ENCODE results near the gene MAP1LC3C.
"Not testable (repeated sequence)": the region's sequence is repeated elsewhere in the genome, so short reads cannot be mapped to it uniquely, and the experiment has no call there.

The MAP1LC3C gene

GRCh38 chr1:241990040-241990439 lies 8.9 kb downstream of the MAP1LC3C start:
- no peak for DNase-seq

- not testable (repeated sequence) for DNase-seq
Measured at GRCh38 chr1:241988389-241988930, 10.4 kb downstream of the MAP1LC3C start.

GRCh38 chr1:241985787-241986186 lies 13.1 kb downstream of the MAP1LC3C start:
- DNase-seq: peak in 1 of 2 experiments; percentile 42

DNA sequence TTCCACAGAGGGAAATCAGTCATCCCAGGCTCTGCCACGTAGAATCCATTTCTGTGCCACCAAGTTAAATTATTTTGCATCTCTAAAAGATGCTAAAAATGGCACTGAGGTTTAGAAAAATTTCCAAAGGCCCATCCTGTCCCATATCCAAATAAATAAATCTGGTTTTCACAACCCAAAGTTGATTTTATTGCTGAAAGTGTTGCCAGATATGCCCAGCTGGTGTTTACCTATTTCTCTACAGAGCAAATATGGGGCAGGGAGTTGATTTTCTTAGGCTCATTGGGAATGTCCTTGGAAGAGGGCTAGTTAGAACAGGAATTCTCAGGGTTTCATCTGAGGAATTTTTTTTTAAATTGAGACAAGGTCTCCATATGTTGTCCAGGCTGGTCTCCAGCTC lies 19.0 kb downstream of the MAP1LC3C start:
- no peak for DNase-seq

DNA sequence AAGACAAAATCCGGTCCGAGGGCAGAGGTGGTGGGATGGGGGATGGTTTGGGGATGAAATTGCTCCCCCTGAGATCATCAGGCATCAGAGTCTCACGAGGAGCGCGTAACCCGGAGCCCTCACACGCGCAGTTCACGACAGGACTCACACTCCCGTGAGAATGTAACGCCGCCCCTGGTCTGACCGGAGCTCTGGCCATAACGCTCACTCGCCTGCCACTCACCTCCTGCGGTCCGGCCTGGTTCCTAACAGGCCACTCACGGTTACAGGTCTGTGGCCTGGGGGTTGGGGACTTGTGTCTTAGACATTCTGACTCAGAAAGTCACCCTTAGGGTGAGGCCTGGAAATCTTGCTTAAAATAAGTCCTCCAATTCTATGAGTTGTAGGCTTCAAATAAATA lies 19.8 kb downstream of the MAP1LC3C start:
- no peak for DNase-seq

GRCh38 chr1:241976229-241976628 lies 22.7 kb downstream of the MAP1LC3C start:
- DNase-seq: peak in 1 of 2 experiments; percentile 28

DNA sequence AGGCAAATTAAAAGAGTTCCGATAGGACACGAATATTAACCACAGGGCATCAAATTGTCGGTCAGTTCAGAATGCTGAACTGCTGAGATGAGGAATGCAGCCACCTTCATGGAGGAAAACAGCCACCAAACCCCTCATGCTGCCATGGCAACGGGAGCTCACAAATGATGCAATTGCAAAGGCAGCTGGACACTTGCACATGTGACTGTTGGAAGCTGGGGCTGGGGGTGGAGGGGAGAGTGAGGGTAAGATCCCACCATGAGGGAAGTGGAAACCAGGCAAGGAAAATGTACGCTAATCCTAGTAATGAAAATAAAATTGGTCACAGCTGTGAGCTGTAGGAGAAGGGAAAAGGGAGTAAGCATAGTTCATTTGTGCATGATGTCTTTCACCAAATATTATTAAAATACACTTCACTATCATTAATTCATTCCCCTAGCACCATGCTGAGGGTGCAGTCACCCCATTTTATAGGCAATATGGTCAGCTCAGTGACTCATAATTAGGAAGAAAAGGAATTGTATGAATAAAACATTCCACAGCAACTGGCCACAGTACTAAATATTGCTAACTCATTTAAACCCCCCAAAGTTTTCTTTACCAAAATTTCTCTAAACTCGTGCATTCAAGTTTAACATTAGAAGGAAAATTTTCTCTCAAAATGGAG lies 26.1 kb downstream of the MAP1LC3C start:
- DNase-seq: no peak

DNA sequence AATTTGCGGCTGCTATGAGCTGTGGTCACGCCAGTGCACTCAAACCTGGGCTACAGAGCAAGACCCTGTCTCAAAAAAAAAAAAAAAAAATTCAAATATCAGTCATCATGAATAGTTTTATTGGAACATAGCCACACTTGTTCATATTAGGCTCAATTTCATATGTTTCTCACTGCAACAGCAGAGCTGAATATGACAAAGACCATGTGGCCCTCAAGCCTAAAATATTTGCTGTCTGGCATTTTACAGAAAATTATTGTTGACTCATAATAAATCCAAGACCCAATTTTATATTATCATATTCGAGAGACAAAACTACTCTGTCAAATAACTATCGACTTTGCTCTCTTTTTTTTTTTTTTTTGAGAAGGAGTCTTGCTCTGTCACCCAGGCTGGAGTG lies 30.3 kb downstream of the MAP1LC3C start:
- no peak for DNase-seq

- DNase-seq: no peak
Measured at GRCh38 chr1:241964550-241965282, 34.2 kb downstream of the MAP1LC3C start.

- no peak for DNase-seq
Measured at GRCh38 chr1:241963722-241964121, 35.2 kb downstream of the MAP1LC3C start.

DNA sequence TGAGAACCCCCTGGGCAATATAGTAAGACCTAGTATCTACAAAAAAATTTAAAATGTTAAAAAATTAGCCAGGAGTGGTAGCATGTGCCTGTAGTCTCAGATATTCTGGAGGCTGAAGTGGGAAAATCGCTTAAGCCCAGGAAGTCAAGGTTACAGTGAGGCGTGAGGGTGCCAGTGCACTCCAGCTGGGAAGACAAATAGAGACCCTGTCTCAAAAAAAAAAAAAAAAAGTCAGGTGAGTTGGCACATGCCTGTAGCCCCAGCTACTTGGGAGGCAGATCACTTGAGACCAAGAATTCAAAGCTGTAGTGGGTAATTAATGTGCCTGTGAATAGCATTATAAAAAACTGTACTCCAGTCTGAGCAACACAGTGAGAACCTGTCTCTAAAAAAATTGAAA lies 36.7 kb downstream of the MAP1LC3C start:
- DNase-seq: no peak

DNA sequence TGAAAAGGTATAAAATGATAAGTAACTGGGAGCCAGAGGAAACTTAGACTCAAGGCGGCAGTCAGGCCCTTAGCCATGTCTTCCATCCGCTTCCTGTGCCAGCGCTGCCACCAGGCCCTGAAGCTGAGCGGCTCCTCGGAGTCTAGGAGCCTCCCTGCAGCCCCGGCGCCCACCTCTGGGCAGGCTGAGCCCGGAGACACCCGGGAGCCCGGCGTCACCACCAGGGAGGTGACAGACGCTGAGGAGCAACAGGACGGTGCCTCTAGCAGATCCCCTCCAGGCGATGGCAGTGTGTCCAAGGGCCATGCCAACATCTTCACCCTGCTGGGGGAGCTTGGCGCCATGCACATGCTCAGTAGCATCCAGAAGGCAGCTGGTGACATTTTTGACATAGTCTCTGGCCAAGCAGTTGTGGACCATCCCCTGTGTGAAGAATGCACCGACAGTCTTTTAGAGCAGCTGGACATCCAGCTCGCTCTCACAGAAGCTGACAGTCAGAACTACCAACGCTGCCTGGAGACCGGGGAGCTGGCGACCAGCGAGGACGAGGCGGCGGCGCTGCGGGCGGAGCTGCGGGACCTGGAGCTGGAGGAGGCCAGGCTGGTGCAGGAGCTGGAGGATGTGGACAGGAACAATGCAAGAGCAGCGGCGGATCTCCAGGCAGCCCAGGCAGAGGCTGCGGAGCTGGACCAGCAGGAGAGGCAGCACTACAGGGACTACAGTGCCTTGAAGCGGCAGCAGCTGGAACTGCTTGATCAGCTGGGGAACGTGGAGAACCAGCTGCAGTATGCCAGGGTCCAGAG lies 41.0 kb downstream of the MAP1LC3C start, which contains the start of gene BECN2:
Gene BECN2, plus strand, starts transcription at position 76 of the 803 bp plus-strand sequence. Its CDS starts 0 bp downstream, at position 76.
- DNase-seq: peak; percentile 3 to 69

GRCh38 chr1:241950390-241950789 lies 48.5 kb downstream of the MAP1LC3C start:
- no peak for DNase-seq

DNA sequence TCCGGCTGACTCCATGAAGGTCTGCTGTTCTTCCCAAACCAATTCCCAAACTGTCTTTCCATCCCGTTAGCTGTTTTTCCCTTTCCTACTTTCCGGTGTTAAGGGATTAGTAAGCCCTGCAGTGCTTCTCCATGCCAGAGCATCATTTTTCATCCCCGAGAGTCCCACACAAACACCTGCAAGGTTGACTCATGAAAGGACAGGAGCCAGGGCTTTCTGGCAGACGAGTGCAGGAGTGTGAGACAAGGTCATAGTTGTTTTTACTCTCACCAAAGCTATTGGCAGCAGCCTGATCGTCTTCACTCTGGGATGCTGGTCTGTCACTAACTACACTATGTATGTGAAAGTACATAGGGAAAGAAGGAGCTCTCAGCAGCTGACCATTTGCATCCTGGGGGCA lies 51.5 kb downstream of the MAP1LC3C start:
- DNase-seq: no peak
